Gastroesophageal sphincter (tissue), 4 donors: ENCODE data around the gene CALML5. TPM values are rescaled to one million over a fixed set of nuclear protein-coding genes. Genes with fewer than 3 reads are reported as not detected.

ENCODE experiments used
- ATAC-seq: fragments of 150-250 bp; one replicate; pipeline ENCODE4 v1.9.1; 2016; ENCODE audit warnings: mild to moderate bottlenecking, moderate library complexity
- H3K27ac ChIP-seq, 4 donors: fragments of 200-600 bp; sonication (generic) in 3 of 4; 1 replicate in 3 of 4; 2 replicates in 1 of 4; pipeline ENCODE4 v1.5.1; 2016 to 2019
- H3K27me3 ChIP-seq: fragments of 200-600 bp; sonication (generic); one replicate; pipeline ENCODE4 v1.5.1; 2019
- H3K36me3 ChIP-seq, 2 donors: fragments of 200-600 bp; sonication (generic); one replicate each; pipeline ENCODE4 v1.5.1; 2019; ENCODE audit warnings: control low read depth in 1 of 2
- H3K4me1 ChIP-seq, 3 donors: fragments of 200-600 bp; sonication (generic); 1 replicate in 2 of 3; 2 replicates in 1 of 3; pipeline ENCODE4 v1.5.1; 2016 to 2019; ENCODE audit warnings: control low read depth in 2 of 3
- H3K4me3 ChIP-seq, 2 donors: fragments of 200-600 bp; sonication (generic); one replicate each; pipeline ENCODE4 v1.5.1; 2019; ENCODE audit warnings: mild to moderate bottlenecking in 1 of 2, moderate library complexity in 1 of 2
- H3K9me3 ChIP-seq, 3 donors: fragments of 200-600 bp; sonication (generic); one replicate each; pipeline ENCODE4 v1.5.1; 2017 to 2019; ENCODE audit warnings: control low read depth in 2 of 3
- EP300 ChIP-seq: sonication (generic); formaldehyde crosslinking; IDR thresholded peaks from one replicate; pipeline ENCODE4 v1.6.1; 2017; ENCODE audit warnings: antibody characterized with exemption, mild to moderate bottlenecking
- POLR2A ChIP-seq, 2 donors: fragments of 450-650 bp; IDR thresholded peaks; one replicate each; pipeline ENCODE4 v1.6.1; 2017; ENCODE audit warnings: antibody characterized with exemption in 2 of 2, mild to moderate bottlenecking in 2 of 2, moderate library complexity in 1 of 2
- POLR2AphosphoS5 ChIP-seq: sonication (generic); formaldehyde crosslinking; IDR thresholded peaks from one replicate; pipeline ENCODE4 v1.6.1; 2017; ENCODE audit warnings: antibody characterized with exemption
- WGBS, 2 donors: methylation state at CpG; one replicate each; pipeline ENCODE4 v1.1.5; 2018; ENCODE audit warnings: low coverage in 1 of 2; 5-methylcytosine and 5-hydroxymethylcytosine counted together
- total RNA-seq, 4 donors: library from RNA; depleted of rRNA; stranded (reverse); fragments of >200 nt; gene quantifications; one replicate each; pipeline ENCODE4 v1.1.0, GENCODE V29; 2016
- TF ChIP-seq, protein P1 (sequence below), 4 experiments: fragments of 200-600 bp in 2 of 4; fragments of 450-650 bp in 2 of 4; sonication (generic) in 1 of 4; IDR thresholded peaks; one replicate each; pipeline ENCODE4 v1.5.1; 2017 to 2019; ENCODE audit warnings: antibody characterized with exemption in 4 of 4, mild to moderate bottlenecking in 2 of 4, moderate library complexity in 2 of 4

The CALML5 gene
- total RNA-seq, 4 donors from 2014 or later = not detected

DNA sequence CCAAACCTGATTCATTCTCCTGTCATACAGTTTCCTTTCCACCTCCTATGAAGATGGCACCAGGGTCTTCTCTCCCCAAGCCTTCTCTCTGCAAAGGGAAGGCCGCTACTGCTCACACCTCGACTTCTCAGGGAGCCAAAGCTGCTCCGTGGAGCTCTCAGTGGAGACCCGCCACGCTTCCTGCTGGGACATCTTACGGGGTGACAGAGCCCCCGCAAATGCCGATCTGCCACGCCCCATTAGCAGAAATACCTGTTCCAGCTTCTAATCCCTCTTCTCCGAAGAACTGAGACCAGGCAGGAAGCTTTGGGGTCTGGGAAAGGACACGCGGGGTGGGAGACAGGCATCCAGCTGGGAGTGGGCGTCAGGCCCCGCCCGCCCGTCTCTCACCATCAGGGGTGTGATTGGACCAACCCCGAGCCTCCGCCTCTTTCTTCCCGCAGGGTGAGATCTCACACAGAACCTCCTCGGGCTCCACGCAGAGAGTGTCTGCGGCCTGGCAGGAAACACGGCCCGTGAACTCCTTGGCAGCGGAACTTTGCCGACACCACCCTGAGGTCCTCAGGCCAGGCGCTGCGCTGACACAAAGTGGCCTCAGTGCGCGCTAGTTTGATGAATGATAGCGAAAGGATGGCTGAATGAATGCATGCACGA is 12.0 kb upstream of the CALML5 start:
- Histone ChIP-seq H3K4me1 (peaks cover 0 to 22% (median 0%) of the 10 kb centered on the region in 3 donors), H3K36me3 (no peaks in the 10 kb centered on the region), H3K27me3 (no peaks in the 10 kb centered on the region), H3K27ac (no peak overlapping the region), H3K4me3 (no peak overlapping the region), H3K9me3 (no peaks in the 10 kb centered on the region)
- TF ChIP-seq, protein P1, sequence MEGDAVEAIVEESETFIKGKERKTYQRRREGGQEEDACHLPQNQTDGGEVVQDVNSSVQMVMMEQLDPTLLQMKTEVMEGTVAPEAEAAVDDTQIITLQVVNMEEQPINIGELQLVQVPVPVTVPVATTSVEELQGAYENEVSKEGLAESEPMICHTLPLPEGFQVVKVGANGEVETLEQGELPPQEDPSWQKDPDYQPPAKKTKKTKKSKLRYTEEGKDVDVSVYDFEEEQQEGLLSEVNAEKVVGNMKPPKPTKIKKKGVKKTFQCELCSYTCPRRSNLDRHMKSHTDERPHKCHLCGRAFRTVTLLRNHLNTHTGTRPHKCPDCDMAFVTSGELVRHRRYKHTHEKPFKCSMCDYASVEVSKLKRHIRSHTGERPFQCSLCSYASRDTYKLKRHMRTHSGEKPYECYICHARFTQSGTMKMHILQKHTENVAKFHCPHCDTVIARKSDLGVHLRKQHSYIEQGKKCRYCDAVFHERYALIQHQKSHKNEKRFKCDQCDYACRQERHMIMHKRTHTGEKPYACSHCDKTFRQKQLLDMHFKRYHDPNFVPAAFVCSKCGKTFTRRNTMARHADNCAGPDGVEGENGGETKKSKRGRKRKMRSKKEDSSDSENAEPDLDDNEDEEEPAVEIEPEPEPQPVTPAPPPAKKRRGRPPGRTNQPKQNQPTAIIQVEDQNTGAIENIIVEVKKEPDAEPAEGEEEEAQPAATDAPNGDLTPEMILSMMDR (IDR thresholded peaks at IDR 0.05) = no peak
- TF ChIP-seq POLR2A (IDR thresholded peaks at IDR 0.05) (no peak), EP300 (no peak), POLR2AphosphoS5 (no peak)
- ATAC-seq = no peak
- 96 to 99% methylated on average over 5 to 12 of the region's 32 CpGs for WGBS, 2 donors

DNA sequence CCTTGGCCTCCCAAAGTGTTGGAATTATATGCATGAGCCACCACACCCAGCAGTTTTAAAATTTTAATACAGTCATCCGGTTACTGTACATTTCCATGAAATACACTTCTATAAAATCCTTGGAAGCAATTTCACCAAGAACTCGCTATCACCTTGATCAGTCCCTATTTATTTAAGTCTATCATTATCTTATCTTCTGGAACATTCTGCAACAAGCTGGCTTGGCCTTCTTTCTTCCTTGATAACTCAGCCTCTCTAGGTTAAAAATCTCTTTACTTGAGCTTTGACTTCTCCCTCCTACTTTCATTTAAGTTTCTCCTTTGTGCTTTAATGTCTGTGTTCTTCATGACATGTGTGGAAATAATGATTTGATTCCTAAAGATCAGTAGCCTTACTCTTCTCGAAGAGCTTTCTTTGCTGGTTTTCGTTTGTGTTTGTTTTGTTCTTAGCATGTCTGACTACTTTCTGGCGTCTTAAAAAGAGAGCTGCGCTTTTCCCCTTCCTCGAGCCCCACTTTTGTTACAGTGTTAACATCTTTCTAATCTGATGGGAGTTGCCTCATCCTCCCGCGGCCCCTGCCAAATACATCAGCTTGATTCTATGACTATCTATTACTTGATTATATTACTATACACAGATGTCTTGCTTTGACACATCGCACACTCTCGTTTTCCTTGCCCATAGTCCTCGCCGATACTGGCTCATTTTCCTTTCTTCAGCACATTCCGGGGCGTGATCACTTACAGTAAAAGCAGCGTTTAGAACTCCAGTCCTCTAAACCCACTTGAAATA is 11.1 kb upstream of the CALML5 start:
- no peak for TF ChIP-seq POLR2A (IDR thresholded peaks at IDR 0.05)
- no peak for TF ChIP-seq EP300
- TF ChIP-seq, protein P1 (IDR thresholded peaks at IDR 0.05) = no peak
- no peak for TF ChIP-seq POLR2AphosphoS5
- WGBS, 2 donors = 61 to 96% methylated on average over 5 to 15 of the region's 16 CpGs
- Histone ChIP-seq H3K36me3 (no peaks in the 10 kb centered on the region), H3K27ac (no peak overlapping the region), H3K4me3 (no peak overlapping the region), H3K4me1 (peaks cover 0 to 30% (median 0%) of the 10 kb centered on the region in 3 donors), H3K9me3 (no peaks in the 10 kb centered on the region), H3K27me3 (no peaks in the 10 kb centered on the region)
- ATAC-seq = peak; percentile 16

DNA sequence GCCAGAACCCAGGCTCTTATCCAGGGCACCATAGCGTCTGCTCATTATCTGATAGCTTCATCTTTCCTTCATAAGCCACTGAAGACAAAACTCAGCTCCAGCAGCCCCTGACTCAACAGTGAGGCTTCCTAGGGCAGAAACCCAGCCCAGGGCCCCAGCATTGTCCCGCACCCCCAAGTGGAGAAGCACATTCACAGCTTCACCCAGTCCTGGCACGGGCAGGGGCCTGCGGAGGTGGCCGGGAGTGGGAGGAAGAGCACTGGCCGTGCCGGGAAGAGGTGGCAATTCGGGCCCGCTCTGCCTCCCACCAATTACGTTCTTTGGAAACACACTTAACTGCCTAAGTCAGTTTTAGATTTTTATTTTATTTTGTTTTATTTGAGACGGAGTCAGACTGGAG is 10.3 kb upstream of the CALML5 start:
- Histone ChIP-seq H3K4me3 (no peak overlapping the region), H3K9me3 (no peaks in the 10 kb centered on the region), H3K27me3 (no peaks in the 10 kb centered on the region), H3K27ac (no peak overlapping the region), H3K4me1 (peaks cover 0 to 35% (median 0%) of the 10 kb centered on the region in 3 donors), H3K36me3 (no peaks in the 10 kb centered on the region)
- ATAC-seq = no peak
- 93 to 96% methylated on average over 3 to 11 of the region's 11 CpGs for WGBS, 2 donors
- TF ChIP-seq POLR2A (IDR thresholded peaks at IDR 0.05) = no peak
- TF ChIP-seq, protein P1 (IDR thresholded peaks at IDR 0.05) = no peak
- no peak for TF ChIP-seq EP300
- TF ChIP-seq POLR2AphosphoS5 = no peak

DNA sequence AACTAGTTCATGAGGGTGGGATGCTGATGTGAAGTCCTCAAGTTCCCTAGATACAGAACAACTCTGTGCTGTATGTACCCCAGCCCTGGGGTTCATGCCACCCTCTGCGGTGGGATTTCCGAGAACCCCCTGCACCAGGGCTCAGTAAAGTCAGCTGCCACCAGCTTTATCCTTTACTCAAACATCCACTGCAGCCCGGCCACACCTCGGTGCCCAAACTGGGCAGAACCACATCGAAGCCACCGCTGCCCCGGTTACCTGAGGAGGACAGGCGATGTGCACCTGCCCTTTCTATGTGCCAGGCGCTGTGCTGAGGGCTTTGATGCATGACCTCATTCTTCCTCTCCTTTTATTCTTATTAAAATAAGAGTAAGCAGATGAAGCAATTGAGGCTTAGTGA is 9.9 kb upstream of the CALML5 start:
- H3K4me3 ChIP-seq = no peak overlapping the region
- peaks cover 0 to 35% (median 0%) of the 10 kb centered on the region in 3 donors for H3K4me1 ChIP-seq
- 86 to 96% methylated on average over 1 to 7 of the region's 9 CpGs for WGBS, 2 donors
- H3K9me3 ChIP-seq = no peaks in the 10 kb centered on the region
- H3K27ac ChIP-seq = no peak overlapping the region
- no peak for TF ChIP-seq POLR2A (IDR thresholded peaks at IDR 0.05)
- TF ChIP-seq, protein P1 (IDR thresholded peaks at IDR 0.05) = no peak
- no peak for TF ChIP-seq EP300
- TF ChIP-seq POLR2AphosphoS5 = no peak
- no peaks in the 10 kb centered on the region for H3K27me3 ChIP-seq
- no peaks in the 10 kb centered on the region for H3K36me3 ChIP-seq
- ATAC-seq = no peak
